Dedifferentiated amniotic fluid mesenchymal stem cell (primary cell): ENCODE data around the gene ANP32D.
"Not testable (repeated sequence)": the region's sequence is repeated elsewhere in the genome, so short reads cannot be mapped to it uniquely, and the experiment has no call there.

Source experiments
- DNase-seq: peaks from one replicate; pipeline ENCODE4 v3.0.0-alpha.2; 2016; ENCODE audit errors: extremely low spot score

ANP32D gene

DNA sequence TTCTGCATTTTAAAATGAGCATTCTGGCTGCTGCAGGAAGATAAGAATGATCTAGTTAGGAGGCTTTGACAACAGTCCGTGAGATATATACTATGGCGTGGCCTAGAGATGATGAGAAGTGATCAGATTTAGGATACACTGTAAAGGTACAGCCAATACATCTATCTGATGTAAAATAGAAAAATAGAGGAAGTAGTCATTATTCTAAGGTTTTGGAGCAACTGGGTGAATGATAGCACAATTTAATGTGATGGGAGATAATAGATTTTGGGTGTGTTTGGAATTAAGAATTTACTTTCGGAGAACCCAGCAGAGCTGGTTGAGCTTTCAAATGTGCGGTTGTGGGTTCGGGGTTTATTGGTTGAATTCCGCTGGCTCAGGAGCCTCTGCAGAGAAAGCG is at the start of gene ANP32D:
Gene ANP32D (plus strand): TSS at position 301 of the 400 bp plus-strand sequence. CDS start 106 bp downstream, outside the sequence.
- DNase-seq, result no peak

DNA sequence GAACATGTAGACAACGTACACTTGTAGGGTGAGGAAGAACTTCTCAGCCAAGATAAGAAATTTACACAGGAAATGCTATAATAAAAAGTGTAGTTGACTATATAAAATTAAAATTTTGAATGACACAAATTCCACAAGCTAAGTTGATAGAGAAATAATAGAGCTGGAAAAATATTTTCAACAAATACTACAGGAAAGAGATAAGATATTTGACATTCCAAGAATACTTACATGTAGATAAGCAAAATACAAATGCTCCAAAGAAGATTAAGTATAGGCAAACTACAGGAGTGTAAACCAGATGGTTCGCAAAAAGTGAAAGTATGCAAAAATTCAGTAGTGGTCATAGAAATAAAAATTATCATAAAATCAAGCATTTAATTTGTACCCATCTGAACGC is 49.2 kb upstream of the ANP32D start:
- DNase-seq, result no peak

DNA sequence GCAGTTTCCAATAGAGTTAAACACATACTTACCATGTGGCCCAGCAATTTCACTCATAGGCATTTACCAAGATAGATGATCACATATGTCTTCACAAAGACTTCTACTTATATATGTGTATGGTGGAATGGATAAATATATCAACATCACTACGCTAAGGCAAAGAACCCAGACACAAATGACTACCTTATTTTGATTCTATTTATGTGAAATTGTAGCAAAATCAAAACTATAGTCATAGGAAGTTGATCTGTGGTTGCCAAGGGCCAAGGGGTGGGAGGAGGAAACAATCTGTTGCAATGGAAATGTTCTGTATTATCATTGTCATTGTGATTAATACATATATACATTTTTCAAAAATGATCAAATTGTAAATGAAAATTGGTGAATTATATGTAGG is 47.7 kb upstream of the ANP32D start:
- no peak for DNase-seq

DNA sequence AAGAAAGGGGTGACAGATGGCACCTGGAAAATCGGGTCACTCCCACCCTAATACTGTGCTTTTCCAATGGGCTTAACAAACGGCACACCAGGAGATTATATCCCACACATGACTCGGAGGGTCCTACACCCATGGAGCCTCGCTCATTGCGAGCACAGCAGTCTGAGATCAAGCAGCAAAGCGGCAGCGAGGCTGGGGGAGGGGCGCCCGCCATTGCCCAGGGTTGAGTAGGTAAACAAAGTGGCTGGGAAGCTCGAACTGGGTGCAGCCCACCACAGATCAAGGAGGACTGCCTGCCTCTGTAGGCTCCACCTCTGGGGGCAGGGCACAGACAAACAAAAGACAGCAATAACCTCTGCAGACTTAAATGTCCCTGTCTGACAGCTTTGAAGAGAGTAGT is 38.3 kb upstream of the ANP32D start:
- not testable (repeated sequence) for DNase-seq

DNA sequence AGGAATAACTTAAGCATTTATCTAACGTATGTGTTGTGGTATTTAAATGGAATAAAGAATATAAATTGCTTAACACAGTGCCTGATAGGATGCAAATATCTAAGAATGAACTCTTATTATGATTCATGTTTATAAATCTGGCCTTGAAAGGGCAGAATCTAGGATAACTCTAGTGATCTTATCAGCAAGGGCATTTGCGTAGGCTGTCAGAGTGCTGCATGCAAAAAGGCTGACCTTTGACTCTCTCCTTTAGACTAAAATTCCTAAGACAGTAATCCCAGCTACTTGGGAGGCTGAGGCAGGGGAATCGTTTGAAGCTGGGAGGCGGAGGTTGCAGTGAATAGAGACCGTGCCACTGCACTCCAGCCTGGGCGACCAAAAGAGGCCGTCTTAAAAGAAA is 31.3 kb upstream of the ANP32D start:
- no peak for DNase-seq

DNA sequence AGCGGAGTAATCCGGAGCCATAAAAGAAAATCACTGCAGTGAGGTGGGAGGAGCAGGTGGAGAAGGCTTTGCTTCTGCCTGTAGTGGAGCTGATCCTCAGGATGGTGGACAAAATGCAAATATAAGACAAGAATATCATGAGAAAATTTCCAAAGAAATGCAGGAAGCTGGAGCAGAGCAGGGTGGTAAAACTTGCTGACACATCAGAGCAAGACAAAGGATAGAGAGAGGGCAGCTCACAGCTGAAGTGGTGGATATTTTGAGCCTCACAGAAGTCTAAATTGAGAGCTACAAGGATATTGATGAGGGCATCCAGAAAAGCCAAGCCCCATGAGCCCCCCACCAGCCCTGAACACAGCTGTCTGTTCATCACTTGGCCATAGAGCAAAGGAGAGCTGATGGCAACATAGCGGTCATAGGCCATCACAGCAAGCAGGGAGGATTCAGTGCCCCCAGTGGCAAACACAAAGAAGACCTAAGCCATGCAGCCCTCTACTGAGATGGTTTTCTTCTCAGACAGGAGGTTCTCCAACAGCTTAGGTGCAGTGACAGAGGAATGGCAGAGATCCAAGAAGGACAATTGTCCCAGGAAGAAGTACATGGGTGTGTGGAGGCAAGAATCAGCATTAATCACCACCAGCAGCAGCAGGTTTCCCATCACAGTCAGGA is 30.0 kb upstream of the ANP32D start:
- no peak for DNase-seq

DNA sequence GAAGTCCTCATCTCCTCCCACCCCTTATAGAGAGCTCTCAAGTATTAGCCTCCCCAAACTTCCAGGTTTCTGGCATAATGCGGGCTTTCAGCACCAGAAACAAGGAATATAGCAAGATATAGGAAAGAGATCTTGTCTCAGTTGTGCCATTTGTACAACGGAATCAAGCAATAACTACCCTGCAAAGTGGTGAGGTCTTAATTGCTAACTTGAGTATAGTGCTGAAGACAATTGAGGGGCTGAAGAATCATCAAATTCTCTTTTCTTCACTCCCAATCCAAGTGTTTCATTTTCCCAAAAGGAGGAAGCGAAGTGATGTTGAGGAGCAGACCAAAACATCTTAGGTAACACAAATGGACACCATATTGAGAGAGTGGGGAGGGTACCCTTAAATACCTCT is 26.8 kb upstream of the ANP32D start:
- DNase-seq, result no peak

DNA sequence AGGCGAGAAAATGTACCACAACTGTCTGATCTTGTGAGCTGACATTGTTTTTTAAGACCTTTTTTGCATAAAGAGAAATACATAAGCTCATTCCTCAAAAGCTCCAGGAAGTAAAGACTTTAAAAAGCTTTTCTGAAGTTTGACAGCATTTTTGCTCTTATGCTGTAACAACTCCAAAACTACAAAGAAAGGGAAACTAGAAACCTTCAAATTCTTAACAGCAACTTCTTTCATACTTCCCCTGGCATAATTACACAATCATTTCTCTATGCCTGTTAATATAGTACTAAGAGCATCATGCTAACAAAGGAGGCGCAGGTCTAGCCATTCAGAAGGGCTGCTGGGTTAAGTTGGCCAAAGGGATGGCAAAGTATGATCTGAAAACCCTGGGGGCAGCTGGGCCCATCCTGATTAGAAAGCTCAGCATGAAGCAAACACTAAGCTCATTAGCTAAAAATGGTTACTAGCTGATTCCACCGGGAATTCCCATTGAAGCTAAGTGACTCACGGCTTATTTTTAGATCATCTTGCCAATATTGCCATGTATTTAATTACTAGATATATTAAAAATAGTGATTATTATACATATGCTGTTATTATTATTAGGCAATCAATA is 26.1 kb upstream of the ANP32D start:
- DNase-seq, result no peak

DNA sequence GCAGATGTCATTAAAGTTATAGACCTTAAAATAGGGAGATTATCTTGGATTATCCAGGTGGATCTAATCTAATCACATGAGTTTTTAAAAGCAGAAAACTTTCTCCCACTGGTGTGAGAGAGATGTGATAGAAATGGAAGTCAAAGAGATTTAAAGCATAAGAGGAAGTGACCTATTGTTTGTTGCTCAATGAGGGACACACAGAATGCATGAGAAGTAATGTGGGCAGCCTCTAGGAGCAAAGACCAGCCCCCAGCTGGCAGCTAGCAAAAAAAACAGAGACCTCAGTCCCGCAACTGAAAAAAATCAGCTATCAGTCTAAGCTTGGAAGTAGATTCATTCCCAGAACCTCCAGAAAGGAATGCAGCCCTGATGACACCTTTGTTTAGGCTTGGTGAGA is 24.6 kb upstream of the ANP32D start:
- DNase-seq, result no peak

DNA sequence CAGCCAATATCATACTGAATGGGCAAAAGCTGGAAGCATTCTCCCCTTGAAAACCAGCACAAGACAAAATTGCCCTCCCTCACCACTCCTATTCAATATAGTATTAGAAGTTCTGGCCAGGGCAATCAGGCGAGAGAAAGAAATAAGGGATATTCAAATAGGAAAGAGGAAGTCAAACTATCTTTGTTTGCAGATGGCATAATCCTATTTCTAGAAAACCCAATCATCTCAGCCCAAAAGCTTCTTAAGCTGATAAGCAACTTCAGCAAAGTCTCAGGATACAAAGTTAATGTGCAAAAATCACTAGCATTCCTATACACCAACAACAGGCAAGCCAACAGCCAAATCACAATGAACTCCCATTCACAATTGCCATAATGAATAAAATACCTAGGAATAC is 21.0 kb upstream of the ANP32D start:
- no peak for DNase-seq

DNA sequence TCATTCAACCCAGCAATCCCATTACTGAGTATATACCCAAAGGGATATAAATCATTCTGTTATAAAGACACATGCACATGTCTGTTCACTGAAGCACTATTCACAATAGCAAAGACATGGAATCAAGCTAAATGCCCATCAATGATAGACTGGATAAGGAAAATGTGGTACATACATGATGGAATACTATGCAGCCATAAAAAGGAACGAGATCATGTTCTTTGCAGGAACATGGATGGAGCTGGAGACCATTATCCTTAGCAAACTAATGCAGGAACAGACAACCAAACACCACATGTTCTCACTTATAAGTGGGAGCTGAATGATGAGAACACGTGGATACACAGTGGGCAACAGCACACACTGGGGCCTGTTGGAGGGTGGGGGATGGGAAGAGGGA is 19.4 kb upstream of the ANP32D start:
- not testable (repeated sequence) for DNase-seq

DNA sequence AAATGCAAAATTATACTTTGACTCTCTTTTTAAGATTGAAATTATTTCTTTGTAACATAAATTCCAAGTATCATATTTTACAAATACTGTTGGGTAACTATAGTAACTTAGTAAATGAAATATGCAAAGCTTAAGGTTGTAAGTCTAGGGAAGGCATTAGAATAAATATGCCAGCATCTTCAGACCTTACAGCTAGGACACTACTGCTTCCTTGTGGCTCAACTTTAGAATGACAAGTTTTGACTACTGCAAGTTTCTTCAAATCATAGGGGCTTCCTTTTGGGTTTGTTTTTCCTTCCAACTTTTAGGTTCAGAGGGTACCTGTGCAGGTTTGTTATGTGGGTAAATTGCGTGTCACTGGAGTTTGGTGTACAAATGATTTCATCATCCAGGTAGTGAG is 17.7 kb upstream of the ANP32D start:
- DNase-seq, result no peak

DNA sequence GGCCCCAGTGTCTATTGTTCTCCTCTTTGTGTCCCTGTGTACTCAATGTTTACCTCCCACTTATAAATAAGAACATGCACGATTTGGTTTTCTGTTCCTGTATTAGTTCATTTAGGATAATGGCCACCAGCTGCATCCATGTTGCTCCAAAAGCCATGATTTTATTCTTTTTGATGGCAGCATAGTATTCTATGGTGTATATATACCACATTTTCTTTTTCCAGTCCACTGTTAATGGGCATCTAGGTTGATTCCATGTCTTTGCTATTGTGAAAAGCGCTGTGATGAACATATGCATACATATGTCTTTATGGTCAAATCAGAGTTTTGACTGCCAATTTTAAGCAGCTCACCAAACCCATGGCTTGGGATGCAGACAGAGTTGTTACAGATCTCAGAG is 17.2 kb upstream of the ANP32D start:
- no peak for DNase-seq

DNA sequence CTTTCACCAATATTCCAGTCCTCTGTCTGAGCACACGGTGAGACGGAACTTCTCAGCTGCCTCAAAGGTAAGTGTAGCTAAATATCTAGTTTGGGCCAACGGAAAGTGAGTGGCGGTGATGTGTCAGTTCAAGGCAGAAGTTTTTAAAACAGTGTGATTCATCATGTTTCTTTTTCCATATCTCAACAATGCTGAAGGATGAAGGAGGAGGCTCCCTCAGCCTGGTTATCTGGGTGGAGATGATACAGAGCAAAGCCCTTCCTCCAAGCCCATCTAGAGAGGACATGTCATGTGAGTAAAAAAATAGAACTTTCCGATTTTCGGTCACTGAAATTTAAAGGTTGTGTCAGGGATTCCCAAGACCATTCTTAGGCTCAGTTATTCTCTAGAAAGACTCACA is 13.1 kb upstream of the ANP32D start:
- DNase-seq, result no peak

DNA sequence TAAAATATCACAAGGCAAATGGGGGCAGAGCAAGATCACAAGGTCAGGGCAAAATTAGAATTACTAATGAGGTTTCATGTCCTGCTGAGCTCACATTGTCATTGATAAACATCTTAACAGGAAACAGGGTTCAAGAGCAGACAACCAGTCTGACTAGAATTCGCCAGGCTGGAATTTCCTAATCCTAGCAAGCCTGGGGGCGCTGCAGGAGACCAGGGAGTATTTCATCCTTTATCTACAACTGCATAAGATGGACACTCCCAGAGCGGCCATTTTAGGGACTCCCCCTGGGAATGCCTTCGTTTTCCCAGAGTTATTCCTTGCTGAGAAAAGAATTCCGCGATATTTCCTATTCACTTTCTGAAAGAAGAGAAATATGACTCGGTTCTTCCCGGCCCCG is 3.3 kb upstream of the ANP32D start:
- not testable (repeated sequence) for DNase-seq

DNA sequence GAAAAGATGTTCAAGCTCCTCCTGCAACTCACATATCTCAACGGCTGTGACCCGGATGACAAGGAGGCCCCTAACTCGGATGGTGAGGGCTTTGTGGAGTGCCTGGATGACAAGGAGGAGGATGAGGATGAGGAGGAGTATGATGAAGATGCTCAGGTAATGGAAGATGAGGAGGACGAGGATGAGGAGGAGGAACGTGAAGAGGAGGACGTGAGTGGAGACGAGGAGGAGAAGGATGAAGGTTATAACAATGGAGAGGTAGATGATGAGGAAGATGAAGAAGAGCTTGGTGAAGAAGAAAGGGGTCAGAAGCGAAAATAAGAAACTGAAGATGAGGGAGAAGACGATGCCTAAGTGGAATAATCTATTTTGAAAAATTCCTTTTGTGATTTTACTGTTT is 702 bp downstream of the ANP32D start:
- no peak for DNase-seq

DNA sequence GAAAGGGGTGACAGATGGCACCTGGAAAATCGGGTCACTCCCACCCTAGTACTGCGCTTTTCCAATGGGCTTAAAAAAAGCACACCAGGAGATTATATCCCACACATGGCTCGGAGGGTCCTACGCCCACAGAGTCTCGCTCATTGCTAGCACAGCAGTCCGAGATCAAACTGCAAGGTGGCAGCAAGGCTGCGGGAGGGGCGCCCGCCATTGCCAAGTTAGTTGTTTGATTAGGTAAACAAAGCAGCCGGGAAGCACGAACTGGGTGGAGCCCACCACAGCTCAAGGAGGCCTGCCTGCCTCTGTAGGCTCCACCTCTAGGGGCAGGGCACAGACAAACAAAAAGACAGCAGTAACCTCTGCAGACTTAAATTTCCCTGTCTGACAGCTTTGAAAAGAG is 2.1 kb downstream of the ANP32D start:
- not testable (repeated sequence) for DNase-seq

DNA sequence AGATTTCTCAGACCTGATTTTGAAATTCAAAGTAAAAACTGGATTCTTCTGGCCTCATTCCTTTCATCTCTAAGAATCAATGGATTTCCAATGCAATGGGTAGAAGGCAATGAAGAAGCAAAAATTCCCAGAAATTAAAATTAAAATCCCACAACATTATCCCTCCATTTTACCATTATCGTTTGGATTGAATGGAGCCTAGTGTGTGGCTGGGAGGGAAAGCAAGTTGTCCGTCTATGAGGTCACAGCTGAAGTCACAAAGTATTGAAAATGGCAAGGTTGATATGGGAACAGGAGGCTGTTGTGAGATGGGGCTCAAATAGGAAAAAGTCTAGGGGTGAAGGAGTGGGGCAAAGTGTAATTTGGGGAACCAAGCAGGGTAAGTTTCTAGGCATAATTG is 9.8 kb downstream of the ANP32D start, which contains the start of gene C12orf54:
Gene C12orf54 (plus strand): TSS at position 301 of the 400 bp plus-strand sequence. CDS start 799 bp downstream, outside the sequence.
- DNase-seq, result no peak

DNA sequence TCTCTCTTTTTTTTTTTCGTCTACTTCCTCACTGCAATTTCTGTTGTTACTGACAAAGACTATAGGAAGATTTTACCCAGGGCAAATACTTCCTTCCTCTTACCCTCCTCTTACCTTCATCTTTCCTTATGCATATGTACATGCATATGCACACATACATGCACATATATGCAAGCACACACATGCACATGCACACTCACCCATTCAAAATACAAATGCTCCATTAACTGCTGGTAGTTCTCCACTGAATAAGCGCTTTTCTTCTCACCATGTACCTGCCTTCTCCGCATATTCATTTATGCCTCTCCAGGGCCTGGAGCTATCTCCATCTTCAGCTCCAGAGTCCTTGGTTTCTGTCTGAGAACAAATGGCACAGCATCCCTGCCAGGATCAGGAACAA is 10.6 kb downstream of the ANP32D start:
- DNase-seq, result no peak

DNA sequence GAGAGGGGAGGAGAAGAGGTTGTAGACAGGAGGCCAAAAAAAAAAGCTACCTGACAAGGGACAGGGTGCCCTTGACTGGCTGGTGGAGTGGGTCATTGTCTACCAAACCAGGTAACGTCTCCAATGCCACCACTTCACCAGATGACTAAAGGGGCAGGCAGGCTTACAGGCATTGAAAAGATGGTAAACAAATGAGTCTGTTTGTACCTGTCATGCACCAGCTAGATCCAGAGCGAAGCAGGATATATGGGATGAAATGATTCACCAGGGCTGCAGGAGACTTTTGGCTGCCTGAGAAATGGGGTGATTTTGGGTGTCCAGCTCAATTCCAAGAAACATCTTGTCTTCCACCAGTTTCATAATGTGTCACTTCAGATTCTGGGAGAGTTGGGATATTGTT is 13.9 kb downstream of the ANP32D start:
- no peak for DNase-seq

DNA sequence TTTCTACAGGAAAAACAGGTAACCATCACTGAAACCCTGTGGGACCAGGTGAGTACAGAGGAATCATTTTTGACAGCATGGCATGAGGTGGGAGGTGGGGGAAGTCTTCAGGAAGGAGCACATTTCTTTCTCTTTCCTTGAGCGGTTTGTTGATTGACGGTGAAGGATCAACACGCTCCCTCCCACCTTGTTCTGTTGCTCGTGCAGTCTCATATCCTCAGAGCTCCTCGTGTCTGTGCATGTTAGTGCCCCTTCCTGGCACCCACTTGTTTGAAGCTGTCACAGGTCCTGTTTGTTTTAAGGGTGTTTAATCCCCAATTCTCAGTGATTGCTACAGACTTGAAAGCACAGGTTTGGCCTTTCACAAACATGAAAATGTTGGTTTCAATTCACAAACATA is 14.3 kb downstream of the ANP32D start:
- DNase-seq, result no peak

DNA sequence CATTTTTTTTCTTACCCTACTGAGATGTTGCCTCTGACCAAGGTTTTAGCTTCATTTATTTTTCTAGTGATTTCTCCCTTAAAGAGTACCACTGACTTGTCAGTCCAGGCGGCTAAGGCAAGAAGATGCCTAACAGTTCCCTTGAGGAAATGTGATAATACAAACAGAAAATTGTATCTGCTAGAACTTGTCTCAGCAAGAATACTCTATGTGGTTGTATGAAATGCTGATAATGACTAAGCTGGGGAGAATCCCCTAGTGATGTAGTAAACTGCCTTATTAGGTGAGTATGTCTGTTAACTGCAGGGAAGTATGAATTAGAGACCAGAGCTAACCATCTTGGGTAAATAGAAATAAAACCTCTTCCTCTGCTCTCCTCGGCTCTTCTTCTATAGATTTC is 16.7 kb downstream of the ANP32D start:
- no peak for DNase-seq

DNA sequence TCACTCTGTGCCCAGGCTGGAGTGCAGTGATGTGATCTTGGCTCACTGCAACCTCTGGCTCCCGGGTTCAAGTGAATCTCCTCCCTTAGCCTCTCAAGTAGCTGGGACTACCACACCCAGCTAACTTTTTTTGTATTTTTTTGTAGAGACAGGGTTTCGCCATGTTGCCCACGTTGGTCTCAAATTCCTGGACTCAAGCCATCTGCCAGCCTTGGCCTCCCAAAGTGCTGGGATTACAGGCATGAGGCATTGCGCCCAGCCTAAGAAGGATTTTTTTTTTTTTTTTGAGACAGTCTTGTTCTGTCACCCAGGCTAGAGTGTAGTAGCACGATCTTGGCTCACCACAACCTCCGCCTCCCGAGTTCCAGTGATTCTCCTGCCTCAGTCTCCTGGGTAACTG is 17.1 kb downstream of the ANP32D start:
- not testable (repeated sequence) for DNase-seq

DNA sequence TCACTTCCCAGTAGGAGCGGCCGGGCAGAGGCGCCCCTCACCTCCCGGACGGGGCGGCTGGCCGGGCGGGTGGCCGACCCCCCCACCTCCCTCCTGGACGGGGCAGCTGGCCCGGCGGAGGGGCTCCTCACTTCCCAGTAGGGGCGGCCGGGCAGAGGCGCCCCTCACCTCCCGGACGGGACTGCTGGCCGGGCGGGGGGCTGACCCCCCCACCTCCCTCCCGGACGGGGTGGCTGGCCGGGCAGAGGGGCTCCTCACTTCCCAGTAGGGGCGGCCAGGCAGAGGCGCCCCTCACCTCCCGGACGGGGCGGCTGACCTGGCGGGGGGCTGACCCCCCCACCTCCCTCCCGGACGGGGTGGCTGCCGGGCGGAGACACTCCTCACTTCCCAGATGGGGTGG is 27.9 kb downstream of the ANP32D start:
- DNase-seq, result not testable (repeated sequence)
